Measurements from ENCODE around the gene RNASE7. TPM values are rescaled to one million over a fixed set of nuclear protein-coding genes. Genes with fewer than 3 reads are reported as not detected.

The RNASE7 gene
- total and polyA plus RNA-seq, 8 donors: 0.14 to 0.24 (median 0.20) TPM; not detected in 4

DNA sequence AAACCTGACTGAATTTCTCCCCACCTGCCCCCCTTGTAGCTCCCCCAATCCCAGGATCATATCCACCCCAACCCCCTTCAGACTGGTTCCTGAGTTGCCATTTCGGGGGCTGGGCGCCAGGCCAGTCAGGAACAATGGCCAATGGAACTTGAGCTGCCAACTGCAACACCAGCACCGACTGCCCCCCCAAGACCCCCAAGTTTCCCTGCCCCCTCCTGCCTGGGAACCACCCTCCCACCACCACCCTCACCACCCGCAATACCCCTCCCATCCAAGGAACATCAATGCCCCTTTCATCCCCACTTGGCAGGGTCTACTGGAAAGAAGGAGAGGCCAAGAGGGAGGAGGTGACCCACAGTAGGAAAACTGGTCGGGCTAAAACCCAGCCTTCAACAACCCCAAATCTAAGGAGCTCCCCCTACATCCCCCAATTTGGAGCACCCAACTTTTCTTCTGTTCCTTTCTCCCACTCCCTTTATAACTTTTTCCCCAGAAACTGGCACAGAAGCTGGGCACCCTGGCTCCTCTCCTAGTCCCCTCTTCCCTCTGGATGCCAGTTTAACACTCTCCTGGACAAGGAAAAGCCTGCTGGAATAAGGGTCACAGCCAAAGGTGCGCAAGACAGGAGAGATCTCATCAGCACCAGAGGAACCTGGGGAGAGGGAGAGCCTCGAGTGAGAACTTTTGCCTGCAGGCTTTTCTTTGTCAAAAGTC lies 15.7 kb upstream of the RNASE7 start:
- ATAC-seq: no peak
- intact Hi-C loops (cut with DNase I): no loop called here
- Histone ChIP-seq H3K4me3 (no peak overlapping the region), H3K9me3 (no peaks in the 10 kb centered on the region), H3K4me1 (peaks cover 7 to 19% of the 10 kb centered on the region in 2 donors), H3K36me3 (peaks cover 0 to 1% of the 10 kb centered on the region in 2 donors), H3K27ac (peak overlapping the region in 1 of 2 donors; percentile 30), H3K27me3 (peaks cover 0 to 35% of the 10 kb centered on the region in 2 donors)
- TF ChIP-seq, protein P1, sequence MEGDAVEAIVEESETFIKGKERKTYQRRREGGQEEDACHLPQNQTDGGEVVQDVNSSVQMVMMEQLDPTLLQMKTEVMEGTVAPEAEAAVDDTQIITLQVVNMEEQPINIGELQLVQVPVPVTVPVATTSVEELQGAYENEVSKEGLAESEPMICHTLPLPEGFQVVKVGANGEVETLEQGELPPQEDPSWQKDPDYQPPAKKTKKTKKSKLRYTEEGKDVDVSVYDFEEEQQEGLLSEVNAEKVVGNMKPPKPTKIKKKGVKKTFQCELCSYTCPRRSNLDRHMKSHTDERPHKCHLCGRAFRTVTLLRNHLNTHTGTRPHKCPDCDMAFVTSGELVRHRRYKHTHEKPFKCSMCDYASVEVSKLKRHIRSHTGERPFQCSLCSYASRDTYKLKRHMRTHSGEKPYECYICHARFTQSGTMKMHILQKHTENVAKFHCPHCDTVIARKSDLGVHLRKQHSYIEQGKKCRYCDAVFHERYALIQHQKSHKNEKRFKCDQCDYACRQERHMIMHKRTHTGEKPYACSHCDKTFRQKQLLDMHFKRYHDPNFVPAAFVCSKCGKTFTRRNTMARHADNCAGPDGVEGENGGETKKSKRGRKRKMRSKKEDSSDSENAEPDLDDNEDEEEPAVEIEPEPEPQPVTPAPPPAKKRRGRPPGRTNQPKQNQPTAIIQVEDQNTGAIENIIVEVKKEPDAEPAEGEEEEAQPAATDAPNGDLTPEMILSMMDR (IDR thresholded peaks at IDR 0.05): no peak
- DNase-seq: no peak

DNA sequence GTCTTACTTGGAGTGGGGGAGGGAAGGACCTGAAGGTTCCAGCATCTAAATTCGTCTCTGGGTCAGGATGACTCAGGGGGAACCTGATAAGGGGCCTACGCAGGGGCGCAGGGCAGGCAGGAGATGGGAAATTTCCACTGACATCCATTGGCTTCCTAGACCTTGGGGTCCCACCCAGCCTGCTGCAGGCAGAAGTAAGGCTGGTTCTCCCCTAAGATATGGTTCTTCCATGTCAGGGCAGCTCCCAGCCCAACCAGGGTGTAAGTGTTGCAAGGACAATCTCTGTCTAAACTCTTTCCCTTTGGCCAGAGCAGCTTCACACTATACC lies 15.2 kb upstream of the RNASE7 start:
- ATAC-seq (no peak), DNase-seq (no peak)
- Histone ChIP-seq H3K4me1 (peaks cover 7 to 19% of the 10 kb centered on the region in 2 donors), H3K27me3 (peaks cover 0 to 35% of the 10 kb centered on the region in 2 donors), H3K9me3 (no peaks in the 10 kb centered on the region), H3K27ac (peak overlapping the region in 1 of 2 donors; percentile 30), H3K36me3 (no peaks in the 10 kb centered on the region), H3K4me3 (no peak overlapping the region)
- TF ChIP-seq, protein P1 (IDR thresholded peaks at IDR 0.05): no peak
- intact Hi-C loops (cut with DNase I): no loop called here

DNA sequence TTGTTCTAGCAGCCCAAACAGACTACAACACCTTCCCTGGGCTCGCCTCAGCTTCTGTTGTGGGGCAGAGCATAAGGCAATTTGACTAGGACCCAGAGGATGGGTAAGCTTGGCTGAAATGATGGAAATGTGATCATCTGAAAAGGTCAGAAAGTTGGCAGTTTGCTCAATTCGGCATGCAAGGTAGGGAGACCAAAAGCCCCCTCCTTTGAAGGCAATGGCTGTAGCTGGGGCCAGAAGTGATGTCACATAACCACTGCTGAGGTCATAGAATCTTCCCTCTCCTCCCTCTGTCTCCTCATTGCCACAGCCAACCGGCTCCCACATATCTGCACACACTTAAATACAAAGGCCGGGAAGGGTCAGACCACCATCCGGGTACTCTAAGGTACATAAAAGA lies 12.2 kb upstream of the RNASE7 start, which contains the start of gene TPPP2:
Gene TPPP2, plus strand, starts transcription at position 301 of the 400 bp plus-strand sequence. CDS start 365 bp downstream, outside the sequence.
- TF ChIP-seq, protein P1 (IDR thresholded peaks at IDR 0.05): no peak
- Histone ChIP-seq H3K27ac (no peak within 1 kb of the TSS), H3K9me3 (no peaks in the 10 kb centered on the region), H3K4me3 (no peak within 1 kb of the TSS), H3K27me3 (peaks cover 0 to 17% of the 10 kb centered on the region in 2 donors), H3K36me3 (no peaks in the 10 kb centered on the region), H3K4me1 (peaks cover 0 to under 1% of the 10 kb centered on the region in 2 donors)
- ATAC-seq (no peak), DNase-seq (no peak)
- intact Hi-C loops (cut with DNase I): no loop called here

DNA sequence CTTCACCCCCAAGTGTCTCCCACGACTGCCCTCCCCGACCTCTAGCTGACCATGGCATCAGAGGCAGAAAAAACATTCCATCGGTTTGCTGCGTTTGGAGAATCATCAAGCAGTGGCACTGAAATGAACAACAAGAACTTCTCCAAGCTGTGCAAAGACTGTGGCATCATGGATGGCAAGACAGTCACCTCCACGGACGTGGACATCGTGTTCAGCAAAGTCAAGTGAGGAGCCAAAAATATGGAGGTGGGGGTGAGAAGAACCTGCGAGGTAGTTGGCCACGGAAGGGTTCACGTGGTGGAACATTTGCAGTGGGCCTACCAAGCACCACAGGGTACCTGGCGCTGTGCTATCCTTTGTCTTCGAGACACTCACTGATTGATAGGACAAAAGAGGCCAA lies 11.6 kb upstream of the RNASE7 start:
- Histone ChIP-seq H3K4me1 (no peaks in the 10 kb centered on the region), H3K9me3 (no peaks in the 10 kb centered on the region), H3K4me3 (no peak overlapping the region), H3K36me3 (no peaks in the 10 kb centered on the region), H3K27me3 (peaks cover 0 to 11% of the 10 kb centered on the region in 2 donors), H3K27ac (no peak overlapping the region)
- intact Hi-C loops (cut with DNase I): no loop called here
- no peak for DNase-seq
- no peak for ATAC-seq
- TF ChIP-seq, protein P1 (IDR thresholded peaks at IDR 0.05): no peak

DNA sequence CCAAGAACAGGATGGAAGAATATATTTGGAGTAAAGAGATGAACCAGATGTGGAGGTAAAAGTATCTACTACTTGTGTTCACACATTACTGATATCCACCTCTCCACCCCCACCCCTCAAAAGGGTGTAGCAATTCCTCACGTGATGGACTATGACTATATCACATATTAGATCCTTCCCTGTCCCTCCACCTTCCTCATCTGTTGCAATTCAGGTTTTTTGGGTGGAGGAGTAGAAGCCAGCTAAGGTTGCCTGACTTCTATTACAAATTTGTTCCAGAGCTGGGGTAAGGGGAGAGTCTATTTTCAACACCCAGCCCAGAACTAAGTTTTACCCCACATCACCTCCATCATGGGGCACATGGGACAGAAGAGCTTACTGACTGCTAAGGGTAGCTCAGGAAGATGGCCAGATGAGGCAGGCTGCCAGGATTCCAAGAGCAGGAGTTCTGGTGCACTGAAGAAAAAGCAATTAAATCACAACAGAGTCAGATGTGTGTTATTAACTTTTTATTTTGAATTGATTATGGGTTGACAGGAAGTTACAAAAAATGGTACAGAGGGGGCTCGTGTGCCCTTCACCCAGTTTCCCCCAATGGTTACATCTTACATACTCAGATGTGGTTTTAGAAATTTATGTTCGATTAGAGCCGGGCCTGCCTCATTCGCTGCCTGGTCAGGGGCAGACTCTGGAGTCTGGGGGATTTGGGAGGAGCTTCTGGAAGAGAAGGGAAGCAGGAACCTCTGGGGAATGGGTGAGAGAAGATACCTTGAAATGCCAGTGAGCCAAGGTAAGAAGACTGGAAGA lies 9.6 kb upstream of the RNASE7 start:
- TF ChIP-seq, protein P1 (IDR thresholded peaks at IDR 0.05): no peak
- H3K27me3 ChIP-seq: no peaks in the 10 kb centered on the region
- no peaks in the 10 kb centered on the region for H3K36me3 ChIP-seq
- intact Hi-C loops (cut with DNase I): no loop called here
- no peaks in the 10 kb centered on the region for H3K4me1 ChIP-seq
- DNase-seq (no peak), ATAC-seq (no peak)
- no peaks in the 10 kb centered on the region for H3K9me3 ChIP-seq
- no peak overlapping the region for H3K27ac ChIP-seq
- no peak overlapping the region for H3K4me3 ChIP-seq
